Iris pigment epithelial cell (primary cell): ENCODE data around the gene KCNK17.
A peak's percentile ranks its signal among the peaks of the same experiment; 100 is the strongest.

Experiments used
- DNase-seq: peaks from one replicate; pipeline ENCODE4 v3.0.0-alpha.2; 2011; ENCODE audit warnings: low read depth

Gene KCNK17, protein sequence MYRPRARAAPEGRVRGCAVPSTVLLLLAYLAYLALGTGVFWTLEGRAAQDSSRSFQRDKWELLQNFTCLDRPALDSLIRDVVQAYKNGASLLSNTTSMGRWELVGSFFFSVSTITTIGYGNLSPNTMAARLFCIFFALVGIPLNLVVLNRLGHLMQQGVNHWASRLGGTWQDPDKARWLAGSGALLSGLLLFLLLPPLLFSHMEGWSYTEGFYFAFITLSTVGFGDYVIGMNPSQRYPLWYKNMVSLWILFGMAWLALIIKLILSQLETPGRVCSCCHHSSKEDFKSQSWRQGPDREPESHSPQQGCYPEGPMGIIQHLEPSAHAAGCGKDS

DNA sequence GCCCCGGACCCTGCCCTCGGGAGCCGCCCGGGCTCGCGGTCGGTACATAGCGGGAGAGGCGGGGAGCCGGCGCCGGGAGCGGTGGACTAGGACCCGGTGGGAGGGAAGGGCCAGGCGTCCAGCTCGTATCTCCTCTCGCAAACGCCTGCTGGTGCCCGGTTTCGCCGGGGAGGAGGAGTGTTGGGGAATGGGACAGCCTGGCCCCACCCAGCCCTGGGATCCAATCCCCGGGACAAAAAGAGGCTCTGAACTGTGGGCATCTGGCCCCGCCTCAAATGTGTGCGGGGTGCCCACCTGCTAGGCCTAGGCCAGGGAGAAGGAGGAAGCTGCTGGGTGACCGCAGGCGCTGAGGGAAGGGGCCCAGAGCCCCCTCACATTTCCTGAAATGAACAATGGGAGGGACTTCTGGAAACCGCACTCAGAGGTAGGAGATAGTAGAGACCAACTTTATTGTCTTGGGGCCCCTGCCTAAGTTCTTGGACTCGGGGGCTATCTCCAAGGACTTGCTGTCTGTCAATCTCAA is at the start of gene KCNK17:
KCNK17 (minus strand) TSS at position 147 of the 523 bp plus-strand sequence; CDS start at position 48, 99 bp downstream.
- no peak for DNase-seq

DNA sequence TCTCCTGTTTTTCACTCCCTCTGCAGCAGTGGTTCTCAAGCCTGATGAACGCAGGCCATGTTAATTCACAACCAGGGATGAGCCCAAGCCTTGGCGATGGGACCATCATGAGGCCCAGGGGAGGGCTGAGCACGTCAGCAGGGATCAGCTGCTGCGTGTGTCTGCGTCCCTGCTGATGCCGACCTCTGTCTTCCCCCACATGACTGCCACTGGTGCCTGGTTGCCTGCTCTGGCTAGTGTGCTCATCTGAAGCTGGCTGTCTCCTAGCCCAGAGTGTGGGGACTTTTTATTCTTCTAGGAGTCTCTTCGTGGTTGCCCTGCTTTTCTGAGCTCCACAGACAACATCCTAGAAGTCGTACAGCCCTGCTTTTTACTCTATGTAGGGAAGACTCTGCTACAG is 49.1 kb upstream of the KCNK17 start:
- no peak for DNase-seq

DNA sequence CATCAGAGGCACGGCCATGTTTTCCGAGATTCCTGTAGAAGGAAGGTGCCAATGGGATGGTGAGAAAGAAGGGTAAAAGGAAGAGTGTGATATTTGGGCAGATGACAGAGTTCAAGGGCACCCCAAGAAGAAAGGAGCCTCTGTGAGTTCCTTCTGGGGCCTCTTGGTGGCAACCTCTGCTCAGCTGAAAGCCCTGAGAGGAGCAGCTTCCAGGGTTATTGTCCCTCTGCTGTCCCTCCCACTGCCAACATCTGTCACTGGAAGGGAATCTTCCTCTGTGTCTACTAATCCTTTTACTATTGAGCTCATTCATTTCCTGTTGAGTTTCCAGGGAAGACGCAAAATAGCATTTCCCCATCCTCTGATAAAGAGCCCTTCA is 48.3 kb upstream of the KCNK17 start:
- DNase-seq, result no peak

DNA sequence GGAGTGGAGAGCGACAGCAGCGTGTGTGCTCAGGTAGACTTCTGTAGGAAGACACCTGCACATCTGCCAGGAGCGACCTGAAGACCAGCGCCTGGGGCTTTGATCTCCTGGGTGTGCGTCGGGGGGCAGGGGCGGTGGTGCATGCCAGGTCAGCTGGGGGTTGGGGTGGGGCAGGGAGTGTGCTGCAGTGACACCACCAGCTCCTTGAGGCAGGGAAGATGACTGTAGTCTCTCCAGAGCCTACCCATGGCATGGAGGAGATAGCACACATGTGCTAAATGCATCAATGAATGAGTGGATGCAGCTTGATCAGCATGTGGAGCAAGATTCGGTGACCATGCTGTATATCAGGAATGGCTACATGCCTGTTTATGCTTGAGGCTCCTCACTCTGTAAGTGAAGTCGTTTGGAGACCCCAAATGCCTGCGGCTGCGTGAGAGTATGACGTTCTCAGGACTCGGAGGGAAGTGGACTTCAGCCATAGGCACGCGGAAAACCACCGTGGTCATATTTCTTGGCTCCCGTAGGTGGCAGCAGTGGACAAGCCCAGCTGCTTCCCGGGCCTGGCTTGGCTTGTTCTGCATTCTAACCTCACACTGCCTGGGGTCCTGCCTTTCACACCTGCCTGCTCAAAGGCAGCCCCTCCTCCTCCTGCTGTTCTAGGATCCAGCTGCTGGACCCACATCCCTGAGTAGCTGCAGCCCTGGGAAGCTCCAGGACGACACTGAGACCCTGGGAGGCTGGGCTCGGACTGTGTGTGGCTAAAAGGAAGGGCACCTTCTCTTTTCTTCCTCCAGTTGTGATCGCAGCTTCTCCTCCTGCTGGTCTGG is 47.7 kb upstream of the KCNK17 start:
- peak; percentile 65 for DNase-seq

DNA sequence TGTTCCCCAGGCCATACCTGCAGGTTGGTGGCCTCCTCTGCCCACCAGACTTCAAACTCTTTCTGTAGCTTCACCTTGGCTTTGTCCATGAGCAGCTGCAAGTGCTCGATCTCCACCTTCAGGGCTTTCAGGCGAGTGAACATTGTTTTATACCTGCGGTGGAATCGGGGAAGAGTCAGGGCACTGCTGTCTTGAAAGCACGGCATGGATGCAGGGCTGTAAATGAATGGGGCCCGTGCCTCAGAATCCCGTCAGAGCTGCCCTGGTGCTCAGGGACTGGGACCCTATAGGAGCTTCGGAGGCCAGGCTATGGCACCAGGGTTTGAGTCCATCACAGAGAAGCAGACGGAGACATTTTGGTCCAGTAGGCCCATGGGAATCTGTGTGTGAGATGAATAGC is 46.2 kb upstream of the KCNK17 start:
- DNase-seq, result no peak

DNA sequence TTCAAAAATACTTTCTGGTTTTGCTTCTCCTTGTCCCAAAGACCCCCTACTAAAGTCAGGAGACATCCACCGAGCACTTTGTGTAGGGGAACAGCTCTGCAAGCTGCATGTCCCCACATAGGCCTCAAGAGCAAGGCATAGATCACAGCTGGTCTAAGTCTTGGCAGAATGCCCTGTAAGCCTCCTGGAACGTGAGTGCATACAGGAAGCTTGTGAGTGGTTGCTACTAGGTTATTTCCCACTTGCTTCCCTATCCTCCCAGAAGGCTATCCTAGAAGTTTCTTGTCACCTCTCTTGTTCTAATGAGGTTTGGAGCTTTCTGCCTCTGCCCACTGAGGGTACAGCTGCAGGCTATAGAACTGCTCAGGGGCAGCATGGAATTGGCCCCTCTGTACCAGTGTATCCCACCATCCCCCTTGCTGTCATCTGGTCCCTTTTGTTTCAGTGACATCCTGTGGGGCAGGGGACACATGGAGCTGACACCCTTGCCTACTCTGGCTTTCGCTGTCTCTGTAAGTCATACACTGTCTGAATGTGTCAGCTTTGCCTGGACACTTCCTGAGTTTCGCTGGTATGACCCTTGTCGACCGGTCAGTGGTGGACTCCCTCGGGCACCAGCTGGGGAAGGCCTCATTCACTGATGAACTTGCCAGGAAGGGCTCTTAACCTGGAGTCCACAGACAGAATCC is 43.9 kb upstream of the KCNK17 start:
- peak; percentile 77 for DNase-seq

DNA sequence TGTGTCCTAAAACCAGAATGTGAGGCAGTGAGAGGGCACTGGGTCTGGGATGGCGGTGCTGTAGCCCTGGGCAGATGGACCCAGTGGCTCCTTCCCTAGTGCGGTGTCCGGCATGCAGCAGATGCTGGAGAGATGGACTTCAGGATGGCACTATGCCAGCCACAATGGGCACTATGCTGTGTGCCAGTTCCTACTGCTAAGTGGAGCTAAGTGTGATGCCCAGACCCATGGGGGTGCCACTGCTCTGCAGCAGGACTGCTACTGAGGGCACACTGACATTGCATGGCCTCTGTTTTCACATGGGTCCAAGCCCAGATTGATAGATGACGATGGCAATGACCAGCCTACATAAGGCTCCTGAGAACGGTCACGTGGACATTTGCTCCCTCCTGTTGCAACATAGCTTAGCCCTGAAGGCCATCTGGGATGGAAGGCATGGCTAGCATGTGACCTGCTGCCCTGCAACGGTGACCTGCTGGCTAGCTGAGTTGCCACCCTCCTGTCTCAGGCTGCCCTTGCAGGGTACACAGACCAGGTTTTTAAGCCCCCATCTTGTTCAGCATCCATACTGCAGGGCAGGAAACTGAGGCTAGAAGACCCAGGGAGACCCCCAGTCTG is 39.6 kb upstream of the KCNK17 start:
- no peak for DNase-seq

DNA sequence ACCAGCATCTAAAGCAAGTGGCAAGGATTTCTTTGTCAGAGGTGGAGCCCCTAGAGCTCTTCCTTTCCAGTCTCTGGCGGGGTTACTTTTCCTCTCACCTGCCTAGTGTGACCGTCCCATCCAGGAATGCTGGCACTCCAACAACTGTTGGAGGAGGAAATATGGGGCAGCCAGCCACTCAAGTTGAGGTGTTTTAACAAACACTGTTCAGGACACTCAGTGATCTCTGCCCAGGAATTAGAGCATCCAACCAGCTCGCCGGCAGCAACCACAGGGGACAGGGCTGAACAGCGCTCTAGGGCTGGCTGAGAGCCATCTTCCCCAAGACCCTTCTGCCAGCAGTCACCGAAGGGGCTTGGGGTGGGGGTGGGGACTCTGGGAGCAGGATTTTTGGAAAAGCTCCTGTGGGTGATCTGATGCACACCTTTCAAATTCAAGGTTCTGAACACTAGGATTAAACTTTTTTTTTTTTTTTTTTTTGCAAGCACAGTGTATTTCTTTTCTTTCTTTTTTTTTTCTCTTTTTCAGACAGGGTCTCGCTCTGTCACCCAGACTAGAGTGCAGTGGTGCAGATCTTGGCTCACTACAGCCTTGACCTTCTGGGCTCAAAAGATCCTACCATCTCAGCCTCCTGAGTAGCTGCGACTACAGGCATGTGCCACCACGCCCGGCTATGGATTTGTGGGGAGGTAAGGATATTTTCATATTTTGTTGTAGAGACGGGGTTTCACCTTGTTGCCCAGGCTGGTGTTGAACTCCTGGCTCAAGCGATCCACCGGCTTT is 36.7 kb upstream of the KCNK17 start:
- no peak for DNase-seq

DNA sequence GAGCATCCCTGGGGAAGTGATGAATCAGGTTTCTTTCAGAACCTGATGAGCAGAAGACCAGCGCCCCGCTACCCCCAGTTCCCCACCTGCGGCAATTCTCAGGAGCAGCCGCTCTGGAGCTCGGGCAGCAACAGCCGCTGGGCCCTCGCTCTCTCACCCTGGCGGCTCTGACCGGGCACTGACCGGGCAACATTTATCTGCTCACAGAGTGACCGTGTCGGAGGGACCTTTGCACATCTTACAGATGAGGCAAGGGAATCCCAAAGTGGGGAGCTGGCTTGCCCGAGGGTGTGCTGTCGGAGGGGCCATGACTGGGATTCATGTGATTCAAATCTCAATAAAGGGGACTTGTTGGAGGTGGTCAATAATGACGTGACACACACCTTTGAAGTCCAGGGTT is 34.5 kb upstream of the KCNK17 start:
- no peak for DNase-seq

DNA sequence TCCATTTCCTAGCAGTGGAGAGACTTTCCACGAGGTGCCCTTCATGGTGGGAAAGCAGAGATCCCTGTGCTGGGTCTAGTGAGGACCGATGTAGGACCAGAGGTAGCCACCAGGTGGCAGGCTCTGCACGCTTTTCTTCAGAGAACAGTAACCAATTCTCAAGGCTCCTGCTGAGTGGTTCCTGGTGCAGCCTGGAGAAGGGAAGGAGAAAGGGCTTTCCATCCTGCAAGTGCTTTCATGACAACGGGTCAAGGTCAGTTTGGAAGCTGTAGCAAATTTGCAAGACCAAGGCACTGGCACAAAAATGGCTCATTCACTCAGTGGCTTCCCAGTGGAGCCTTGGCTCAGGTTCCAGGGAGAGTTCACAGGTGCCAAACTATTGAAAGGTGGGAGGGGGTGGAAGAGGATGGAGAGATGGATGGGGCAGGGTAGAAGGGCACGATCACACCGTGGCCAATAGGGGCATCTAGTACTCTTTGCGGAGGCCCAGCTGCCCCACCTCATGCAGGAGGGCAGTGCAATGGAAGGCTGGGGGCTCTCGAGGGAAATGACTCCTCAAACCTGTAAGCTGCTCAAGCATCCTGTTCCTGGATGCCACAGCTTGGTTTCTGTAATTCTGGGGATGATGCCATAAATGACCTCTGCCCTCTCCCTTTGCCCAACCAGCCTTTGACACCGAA is 33.8 kb upstream of the KCNK17 start:
- DNase-seq, result peak; percentile 55

DNA sequence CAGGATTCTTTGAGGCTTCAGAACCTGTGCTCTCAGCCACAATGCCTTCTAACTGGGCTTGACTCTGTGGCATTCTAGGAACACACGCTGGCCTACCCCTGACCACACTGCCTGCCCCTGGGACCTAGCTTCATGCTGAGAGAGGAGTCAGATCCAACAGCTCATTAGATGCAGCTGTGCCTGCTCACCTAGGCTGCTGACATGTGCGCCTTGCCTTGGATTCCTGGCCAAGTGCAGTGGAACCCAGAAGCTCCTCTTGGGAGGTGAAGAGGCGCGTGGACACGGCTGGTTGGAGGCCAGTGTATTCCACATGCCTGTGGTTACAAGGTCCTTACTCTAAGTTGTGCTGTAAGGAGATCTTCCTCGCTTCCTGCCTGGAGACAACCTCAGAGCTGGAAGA is 33.0 kb upstream of the KCNK17 start:
- no peak for DNase-seq

DNA sequence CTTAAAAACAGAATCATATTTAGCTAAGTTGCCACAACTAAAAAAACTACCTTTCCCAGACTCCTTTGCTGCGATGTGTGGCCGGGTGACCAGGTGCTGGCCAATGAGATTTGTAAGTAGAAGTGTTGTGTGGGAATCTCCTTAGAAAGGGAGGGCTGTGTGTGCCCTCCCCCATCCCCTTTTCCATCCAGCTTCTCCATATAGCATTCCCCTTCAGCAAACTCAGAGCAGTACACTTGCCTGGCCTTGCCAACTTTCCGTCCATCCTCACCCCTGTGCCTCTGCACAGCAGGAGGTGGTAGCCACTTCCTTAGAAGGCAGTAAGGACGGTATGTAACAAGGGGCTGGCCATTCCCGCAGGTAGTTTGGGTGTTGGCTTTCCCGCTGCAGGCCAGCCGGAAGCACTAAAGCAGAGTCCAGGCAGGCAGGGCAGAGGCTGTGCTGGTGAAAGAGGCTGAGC is 30.6 kb upstream of the KCNK17 start:
- DNase-seq, result peak; percentile 36

DNA sequence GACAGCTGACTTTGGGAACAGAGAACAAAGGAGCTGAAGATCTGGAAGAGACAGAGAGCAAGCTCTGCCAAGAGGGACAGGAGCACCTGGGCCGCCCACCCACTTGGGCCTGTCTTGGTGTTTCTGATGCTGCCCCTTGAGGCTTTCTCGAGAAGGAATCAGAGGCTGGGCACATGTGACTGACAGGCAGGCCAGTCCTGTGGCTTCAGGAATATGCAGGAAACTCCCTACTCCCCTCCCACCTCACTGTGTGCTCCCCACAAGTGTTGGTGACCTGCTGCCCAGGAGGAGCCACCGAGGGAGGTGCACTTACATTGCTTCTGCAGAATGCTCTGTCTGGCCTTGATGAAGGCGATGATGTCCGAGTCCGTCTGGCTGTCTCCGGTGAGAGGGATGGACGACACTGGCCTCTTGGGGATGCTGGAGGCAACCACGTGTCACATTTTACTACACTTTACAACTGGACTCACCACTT is 29.2 kb upstream of the KCNK17 start:
- DNase-seq, result no peak

DNA sequence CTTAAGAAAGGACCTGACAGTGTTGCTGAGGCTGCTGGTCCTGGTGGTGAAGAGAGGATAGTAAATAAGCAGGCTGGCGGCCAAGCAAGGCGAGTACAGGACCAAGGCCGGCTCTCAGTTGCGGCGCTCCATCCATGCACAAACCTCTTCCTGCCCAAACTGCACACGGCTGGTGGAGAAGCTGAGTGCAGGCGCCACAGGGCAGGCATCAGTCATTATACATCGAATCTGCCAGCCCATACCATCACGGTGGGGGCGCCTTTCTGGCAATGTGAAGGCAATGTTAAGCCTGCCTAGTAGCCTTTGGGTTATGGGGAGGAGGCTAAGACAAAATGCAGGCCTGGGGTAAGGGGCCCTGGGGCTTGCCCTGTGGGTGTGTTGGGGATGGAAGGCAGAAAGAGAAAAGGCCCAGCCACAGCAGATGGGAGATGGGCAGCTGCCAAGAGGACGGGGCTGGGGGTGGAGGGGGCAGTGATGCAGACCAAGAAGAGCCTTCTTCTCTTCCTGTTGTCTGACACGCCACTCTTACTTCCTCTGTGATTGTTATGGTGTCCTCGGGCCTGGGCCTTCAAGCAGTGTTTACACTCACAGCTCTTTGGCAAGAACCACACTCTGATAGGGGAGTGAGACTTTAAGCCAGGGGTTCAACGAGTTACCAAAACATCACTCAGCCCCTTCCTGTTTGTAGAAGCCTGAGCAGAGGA is 28.6 kb upstream of the KCNK17 start:
- DNase-seq, result no peak

DNA sequence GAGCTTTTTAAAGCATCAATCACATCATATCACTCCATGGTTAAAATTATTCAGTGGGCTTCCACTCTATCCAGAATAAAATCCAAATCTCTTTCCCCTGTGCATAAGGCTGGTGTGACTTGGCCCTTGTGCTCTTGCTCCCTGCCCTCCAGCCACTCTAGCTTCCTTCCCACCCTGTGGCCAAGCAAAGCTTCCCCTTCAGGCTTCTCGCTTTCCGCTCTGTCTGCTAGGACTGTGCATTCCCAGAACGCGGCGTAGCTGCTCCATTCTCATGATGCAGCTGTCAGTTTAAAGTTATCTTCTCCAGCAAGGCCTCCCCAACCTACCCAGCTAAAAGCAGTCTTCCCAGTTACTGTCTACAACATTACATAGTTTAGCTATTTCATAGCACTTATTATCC is 27.7 kb upstream of the KCNK17 start:
- no peak for DNase-seq

DNA sequence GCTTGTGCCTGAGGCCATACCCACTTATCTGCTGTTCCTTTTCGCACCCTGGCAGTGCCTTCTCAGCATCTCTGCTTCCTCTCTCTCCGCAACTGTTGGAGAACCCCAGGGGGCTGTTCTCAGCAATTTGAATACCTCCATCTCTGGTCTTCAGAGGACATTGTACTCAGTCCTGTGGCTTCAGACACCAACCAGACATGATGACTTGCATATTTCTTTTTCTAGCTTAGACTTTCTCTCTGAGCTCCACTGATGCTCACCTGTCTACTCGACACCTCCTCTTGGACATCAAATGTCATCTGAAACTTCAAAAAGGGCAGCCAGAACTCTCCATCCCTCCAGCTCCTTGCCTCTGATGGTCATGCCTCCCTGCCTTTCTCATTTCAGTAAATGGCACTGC is 27.1 kb upstream of the KCNK17 start:
- DNase-seq, result no peak

DNA sequence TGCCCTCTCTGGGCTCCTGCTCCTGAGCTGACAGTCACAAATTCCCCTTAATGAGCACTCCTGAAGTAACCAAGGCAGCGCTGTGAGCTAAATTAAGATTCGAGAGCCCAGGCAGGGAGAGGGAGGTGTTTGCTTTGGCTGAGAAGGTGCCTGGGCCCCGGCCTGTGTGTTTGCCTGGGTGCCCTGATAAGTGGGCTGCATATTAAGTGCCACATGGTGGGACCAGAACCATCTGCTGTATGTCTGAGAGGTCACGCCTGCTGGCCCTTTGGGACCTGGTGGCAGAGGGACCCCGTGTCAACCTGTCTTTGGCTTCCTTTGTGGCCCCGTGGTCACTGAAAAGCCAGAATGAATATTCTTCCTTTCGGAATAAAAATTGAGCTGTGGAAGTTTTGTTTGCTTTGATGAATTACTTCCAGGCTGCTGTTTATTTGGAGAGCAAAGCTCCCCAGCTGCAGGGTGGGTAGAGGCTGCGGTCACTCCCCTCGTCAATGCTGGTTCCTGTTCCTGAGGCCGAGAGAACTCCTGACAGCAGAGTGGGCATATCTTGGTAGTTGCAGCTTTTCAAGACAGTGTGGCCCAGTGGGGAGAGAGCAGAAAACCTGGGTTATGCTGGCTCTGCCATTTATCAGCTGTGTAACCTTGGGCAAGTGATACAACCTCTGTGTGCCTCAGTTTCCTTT is 25.8 kb upstream of the KCNK17 start:
- DNase-seq, result no peak

DNA sequence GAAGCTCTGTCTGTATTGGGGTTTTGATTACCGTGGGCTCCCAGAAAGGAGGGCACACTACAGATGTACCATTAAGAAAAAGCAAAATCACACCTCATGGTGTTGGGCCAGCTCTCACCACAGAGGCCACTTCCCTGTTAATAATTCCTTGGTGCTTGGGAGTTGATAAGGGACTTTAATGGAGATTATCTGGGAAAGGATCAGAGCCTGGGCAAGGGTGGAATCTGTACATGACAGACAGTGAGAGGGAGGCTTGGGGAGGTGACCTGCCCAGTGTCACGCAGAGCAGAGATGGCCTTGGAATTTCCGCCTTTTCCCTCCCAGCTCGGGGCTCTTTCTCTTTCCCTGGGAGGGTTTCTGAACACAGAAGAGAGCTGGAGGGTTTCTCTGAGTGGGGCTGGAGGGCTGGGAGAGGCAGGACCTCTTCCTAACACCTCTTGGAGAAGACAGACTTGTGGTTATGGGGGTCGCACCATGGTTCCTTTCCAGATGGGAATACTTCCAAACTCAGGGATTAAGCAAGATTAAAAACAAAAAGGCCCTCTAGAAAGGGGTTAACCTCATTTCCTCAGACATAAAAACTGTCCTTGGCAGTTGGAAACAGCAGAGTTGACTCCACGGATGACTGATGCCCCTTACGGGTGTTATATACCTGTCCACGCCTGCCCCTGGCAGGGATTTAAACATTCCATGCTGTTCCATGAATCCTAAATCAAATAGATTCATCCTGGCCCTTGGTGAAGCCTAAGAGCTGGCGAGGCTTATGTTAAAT is 25.1 kb upstream of the KCNK17 start:
- no peak for DNase-seq

DNA sequence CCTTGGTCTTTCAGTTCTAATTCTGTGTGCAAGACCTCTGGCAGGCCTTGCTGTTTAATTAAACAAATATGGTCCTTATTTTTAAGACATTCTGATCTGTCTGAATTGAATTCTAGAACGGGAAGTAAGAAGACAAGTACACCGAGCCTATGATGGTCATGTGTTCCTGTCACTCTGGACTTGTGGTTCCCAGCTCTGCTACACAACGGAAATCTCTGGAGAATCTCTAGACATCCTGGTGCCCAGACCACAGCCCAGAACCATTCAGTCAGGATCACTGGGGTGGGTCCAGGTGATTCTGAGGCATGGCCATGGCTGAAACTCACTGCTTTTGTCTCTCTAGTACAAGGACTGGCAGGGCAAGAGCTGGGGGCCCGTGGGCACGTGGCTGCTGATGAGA is 24.2 kb upstream of the KCNK17 start:
- no peak for DNase-seq
